Measurements from ENCODE around the gene SQOR. TPM values are rescaled to one million over a fixed set of nuclear protein-coding genes. Genes with fewer than 3 reads are reported as not detected.

The SQOR gene
- total RNA-seq, 1 experiment from 2014 or later, result 76.1 TPM

GRCh38 chr15:45678459-45679178 is 43.8 kb downstream of the SQOR start:
- no peak for TF ChIP-seq CTCF (IDR thresholded peaks at IDR 0.05; ENCODE audit: unreplicated experiment)
- no peak overlapping the region for H3K27ac Mint-ChIP-seq (ENCODE audit: unreplicated experiment)
- CTCF ChIA-PET, result no interaction called here
- BruUV-seq (replicated peaks), result no TSS peak
- peaks cover 10% of the 10 kb centered on the region for H3K36me3 Mint-ChIP-seq (ENCODE audit: insufficient read depth, unreplicated experiment)
- no peaks in the 10 kb centered on the region for H3K4me1 Mint-ChIP-seq (ENCODE audit: low read depth, unreplicated experiment)
- intact Hi-C loops (cut with micrococcal nuclease; ENCODE audit: unreplicated experiment), result no loop called here
- no peak overlapping the region for H3K4me3 Mint-ChIP-seq (ENCODE audit: low read depth, unreplicated experiment)
- no peaks in the 10 kb centered on the region for H3K9me3 Mint-ChIP-seq (ENCODE audit: low read depth, unreplicated experiment)
- H3K27me3 Mint-ChIP-seq (ENCODE audit: unreplicated experiment), result no peaks in the 10 kb centered on the region
- DNase-seq, result no peak

GRCh38 chr15:45684533-45684932 is 49.7 kb downstream of the SQOR start:
- no peaks in the 10 kb centered on the region for H3K9me3 Mint-ChIP-seq (ENCODE audit: low read depth, unreplicated experiment)
- BruUV-seq (replicated peaks), result no TSS peak
- intact Hi-C loops (cut with micrococcal nuclease; ENCODE audit: unreplicated experiment), result no loop called here
- peaks cover 18% of the 10 kb centered on the region for H3K36me3 Mint-ChIP-seq (ENCODE audit: insufficient read depth, unreplicated experiment)
- H3K27ac Mint-ChIP-seq (ENCODE audit: unreplicated experiment), result no peak overlapping the region
- no peak overlapping the region for H3K4me3 Mint-ChIP-seq (ENCODE audit: low read depth, unreplicated experiment)
- CTCF ChIA-PET, result interaction anchor here (1.0 kb wide), 1 partner anchor 36 kb away, joined by 3 read pairs; no protein-coding TSS in a partner anchor
- no peak for DNase-seq
- no peaks in the 10 kb centered on the region for H3K4me1 Mint-ChIP-seq (ENCODE audit: low read depth, unreplicated experiment)
- no peak for TF ChIP-seq CTCF (IDR thresholded peaks at IDR 0.05; ENCODE audit: unreplicated experiment)
- H3K27me3 Mint-ChIP-seq (ENCODE audit: unreplicated experiment), result no peaks in the 10 kb centered on the region

GRCh38 chr15:45689616-45690015 is 54.8 kb downstream of the SQOR start:
- H3K36me3 Mint-ChIP-seq (ENCODE audit: insufficient read depth, unreplicated experiment), result peaks cover 18% of the 10 kb centered on the region
- H3K27ac Mint-ChIP-seq (ENCODE audit: unreplicated experiment), result no peak overlapping the region
- BruUV-seq (replicated peaks), result no TSS peak
- no peak overlapping the region for H3K4me3 Mint-ChIP-seq (ENCODE audit: low read depth, unreplicated experiment)
- no peak for DNase-seq
- CTCF ChIA-PET, result no interaction called here
- H3K4me1 Mint-ChIP-seq (ENCODE audit: low read depth, unreplicated experiment), result no peaks in the 10 kb centered on the region
- intact Hi-C loops (cut with micrococcal nuclease; ENCODE audit: unreplicated experiment), result no loop called here
- TF ChIP-seq CTCF (IDR thresholded peaks at IDR 0.05; ENCODE audit: unreplicated experiment), result no peak
- H3K27me3 Mint-ChIP-seq (ENCODE audit: unreplicated experiment), result no peaks in the 10 kb centered on the region
- no peaks in the 10 kb centered on the region for H3K9me3 Mint-ChIP-seq (ENCODE audit: low read depth, unreplicated experiment)

- H3K36me3 Mint-ChIP-seq (ENCODE audit: insufficient read depth, unreplicated experiment), result peaks cover 12% of the 10 kb centered on the region
- CTCF ChIA-PET, result no interaction called here
- no peak for DNase-seq
- no peaks in the 10 kb centered on the region for H3K9me3 Mint-ChIP-seq (ENCODE audit: low read depth, unreplicated experiment)
- intact Hi-C loops (cut with micrococcal nuclease; ENCODE audit: unreplicated experiment), result no loop called here
- H3K27me3 Mint-ChIP-seq (ENCODE audit: unreplicated experiment), result no peaks in the 10 kb centered on the region
- H3K4me1 Mint-ChIP-seq (ENCODE audit: low read depth, unreplicated experiment), result no peaks in the 10 kb centered on the region
- no peak for TF ChIP-seq CTCF (IDR thresholded peaks at IDR 0.05; ENCODE audit: unreplicated experiment)
- no TSS peak for BruUV-seq (replicated peaks)
- no peak overlapping the region for H3K4me3 Mint-ChIP-seq (ENCODE audit: low read depth, unreplicated experiment)
- no peak overlapping the region for H3K27ac Mint-ChIP-seq (ENCODE audit: unreplicated experiment)
Measured at GRCh38 chr15:45690581-45691260, 55.9 kb downstream of the SQOR start.

Data from Calu3 (cell line).